ENCODE results near the gene PPARG.
"Not testable (repeated sequence)": the region's sequence is repeated elsewhere in the genome, so short reads cannot be mapped to it uniquely, and the experiment has no call there.

PPARG gene

GRCh38 chr3:12279591-12280326 is 9.1 kb upstream of the PPARG start:
- DNase-seq: no peak

- no peak for DNase-seq
Observed at GRCh38 chr3:12280357-12280806, 8.5 kb upstream of the PPARG start.

- DNase-seq: no peak
Observed at GRCh38 chr3:12284591-12284990, 4.3 kb upstream of the PPARG start.

GRCh38 chr3:12285003-12285555 is 3.8 kb upstream of the PPARG start:
- no peak for DNase-seq

- not testable (repeated sequence) for DNase-seq
Observed at GRCh38 chr3:12285779-12286178, 3.1 kb upstream of the PPARG start.

- DNase-seq: no peak
Observed at GRCh38 chr3:12286504-12286903, 2.4 kb upstream of the PPARG start.

GRCh38 chr3:12286927-12287726 is 1.7 kb upstream of the PPARG start:
- DNase-seq: no peak

GRCh38 chr3:12287727-12288181 is 1.1 kb upstream of the PPARG start:
- DNase-seq: no peak

- no peak for DNase-seq
Observed at GRCh38 chr3:12289524-12289923, 654 bp downstream of the PPARG start.

GRCh38 chr3:12292770-12293169 is 3.9 kb downstream of the PPARG start:
- no peak for DNase-seq

- DNase-seq: no peak
Observed at GRCh38 chr3:12294885-12295580, 6.2 kb downstream of the PPARG start.

GRCh38 chr3:12296511-12296910 is 7.6 kb downstream of the PPARG start:
- no peak for DNase-seq

GRCh38 chr3:12299026-12299425 is 10.2 kb downstream of the PPARG start:
- DNase-seq: no peak

- no peak for DNase-seq
Observed at GRCh38 chr3:12300137-12300536, 11.3 kb downstream of the PPARG start.

GRCh38 chr3:12301031-12301430 is 12.2 kb downstream of the PPARG start:
- DNase-seq: no peak

GRCh38 chr3:12301513-12301912 is 12.6 kb downstream of the PPARG start:
- no peak for DNase-seq

- DNase-seq: no peak
Observed at GRCh38 chr3:12302564-12302963, 13.7 kb downstream of the PPARG start.

GRCh38 chr3:12303534-12303933 is 14.7 kb downstream of the PPARG start:
- DNase-seq: no peak

GRCh38 chr3:12303993-12304392 is 15.1 kb downstream of the PPARG start:
- no peak for DNase-seq

GRCh38 chr3:12307136-12307535 is 18.3 kb downstream of the PPARG start:
- no peak for DNase-seq

GRCh38 chr3:12308517-12308916 is 19.6 kb downstream of the PPARG start:
- no peak for DNase-seq

- no peak for DNase-seq
Observed at GRCh38 chr3:12309716-12310115, 20.8 kb downstream of the PPARG start.

- no peak for DNase-seq
Observed at GRCh38 chr3:12312010-12312409, 23.1 kb downstream of the PPARG start.

Data from T-helper 2 cell (primary cell).